ENCODE data around the gene SLC16A4.

The SLC16A4 gene

GRCh38 chr1:110360431-110360830 lies 30.4 kb downstream of the SLC16A4 start:
- TF ChIP-seq, protein P1, sequence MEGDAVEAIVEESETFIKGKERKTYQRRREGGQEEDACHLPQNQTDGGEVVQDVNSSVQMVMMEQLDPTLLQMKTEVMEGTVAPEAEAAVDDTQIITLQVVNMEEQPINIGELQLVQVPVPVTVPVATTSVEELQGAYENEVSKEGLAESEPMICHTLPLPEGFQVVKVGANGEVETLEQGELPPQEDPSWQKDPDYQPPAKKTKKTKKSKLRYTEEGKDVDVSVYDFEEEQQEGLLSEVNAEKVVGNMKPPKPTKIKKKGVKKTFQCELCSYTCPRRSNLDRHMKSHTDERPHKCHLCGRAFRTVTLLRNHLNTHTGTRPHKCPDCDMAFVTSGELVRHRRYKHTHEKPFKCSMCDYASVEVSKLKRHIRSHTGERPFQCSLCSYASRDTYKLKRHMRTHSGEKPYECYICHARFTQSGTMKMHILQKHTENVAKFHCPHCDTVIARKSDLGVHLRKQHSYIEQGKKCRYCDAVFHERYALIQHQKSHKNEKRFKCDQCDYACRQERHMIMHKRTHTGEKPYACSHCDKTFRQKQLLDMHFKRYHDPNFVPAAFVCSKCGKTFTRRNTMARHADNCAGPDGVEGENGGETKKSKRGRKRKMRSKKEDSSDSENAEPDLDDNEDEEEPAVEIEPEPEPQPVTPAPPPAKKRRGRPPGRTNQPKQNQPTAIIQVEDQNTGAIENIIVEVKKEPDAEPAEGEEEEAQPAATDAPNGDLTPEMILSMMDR (IDR thresholded peaks at IDR 0.05; ENCODE audit: control insufficient read depth, insufficient read depth, low read depth, low read length, missing control alignments), result no peak
- no peak for DNase-seq (ENCODE audit: low read depth)
- no peak overlapping the region for H3K4me3 ChIP-seq (ENCODE audit: control insufficient read depth, low read depth, low read length)

GRCh38 chr1:110356379-110356778 lies 34.4 kb downstream of the SLC16A4 start:
- no peak overlapping the region for H3K4me3 ChIP-seq (ENCODE audit: control insufficient read depth, low read depth, low read length)
- TF ChIP-seq, protein P1 (IDR thresholded peaks at IDR 0.05; ENCODE audit: control insufficient read depth, insufficient read depth, low read depth, low read length, missing control alignments), result no peak
- no peak for DNase-seq (ENCODE audit: low read depth)

DNA sequence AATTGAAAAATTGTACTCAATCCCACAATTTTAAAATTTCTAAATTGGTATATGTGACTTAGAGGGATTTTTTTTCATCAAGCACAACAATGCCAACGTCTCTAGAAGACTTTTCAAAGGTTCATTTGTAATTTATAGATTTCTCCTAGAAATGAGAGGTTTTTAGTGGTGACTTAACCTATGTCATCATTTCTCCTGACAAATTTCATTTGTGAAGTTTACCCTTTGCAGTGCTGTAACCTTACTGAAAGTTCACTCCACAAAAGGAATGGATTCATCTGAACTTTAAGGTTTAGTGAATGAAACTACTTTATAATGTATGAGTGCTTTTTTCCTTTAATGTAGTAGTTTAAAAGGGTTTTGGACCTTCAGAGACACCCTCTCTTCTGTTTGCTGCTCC lies 35.5 kb downstream of the SLC16A4 start:
- no peak for DNase-seq (ENCODE audit: low read depth)
- no peak overlapping the region for H3K4me3 ChIP-seq (ENCODE audit: control insufficient read depth, low read depth, low read length)
- TF ChIP-seq, protein P1 (IDR thresholded peaks at IDR 0.05; ENCODE audit: control insufficient read depth, insufficient read depth, low read depth, low read length, missing control alignments), result no peak

GRCh38 chr1:110350360-110350759 lies 40.5 kb downstream of the SLC16A4 start:
- TF ChIP-seq, protein P1 (IDR thresholded peaks at IDR 0.05; ENCODE audit: control insufficient read depth, insufficient read depth, low read depth, low read length, missing control alignments), result no peak
- no peak overlapping the region for H3K4me3 ChIP-seq (ENCODE audit: control insufficient read depth, low read depth, low read length)
- DNase-seq (ENCODE audit: low read depth), result no peak

DNA sequence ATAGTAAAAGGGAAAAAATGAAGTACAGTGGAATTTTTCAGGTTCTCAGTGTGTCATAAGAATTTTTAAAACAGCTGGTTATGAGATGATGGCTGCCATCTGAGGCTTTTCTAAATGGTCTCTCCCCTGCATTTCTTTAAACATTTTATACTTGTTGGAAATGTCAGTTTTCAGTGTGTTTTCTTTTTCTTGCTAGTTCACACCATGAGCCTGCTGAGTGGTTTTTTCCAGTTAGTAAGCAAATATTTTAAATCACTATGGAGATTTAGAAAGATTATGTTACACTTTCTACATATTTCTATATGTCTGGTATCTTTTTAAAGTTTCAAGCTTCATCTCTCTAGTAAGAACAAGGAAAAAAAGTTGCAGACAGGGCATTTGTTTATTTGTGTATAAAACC lies 42.1 kb downstream of the SLC16A4 start:
- no peak for DNase-seq (ENCODE audit: low read depth)
- H3K4me3 ChIP-seq (ENCODE audit: control insufficient read depth, low read depth, low read length), result no peak overlapping the region
- TF ChIP-seq, protein P1 (IDR thresholded peaks at IDR 0.05; ENCODE audit: control insufficient read depth, insufficient read depth, low read depth, low read length, missing control alignments), result no peak

DNA sequence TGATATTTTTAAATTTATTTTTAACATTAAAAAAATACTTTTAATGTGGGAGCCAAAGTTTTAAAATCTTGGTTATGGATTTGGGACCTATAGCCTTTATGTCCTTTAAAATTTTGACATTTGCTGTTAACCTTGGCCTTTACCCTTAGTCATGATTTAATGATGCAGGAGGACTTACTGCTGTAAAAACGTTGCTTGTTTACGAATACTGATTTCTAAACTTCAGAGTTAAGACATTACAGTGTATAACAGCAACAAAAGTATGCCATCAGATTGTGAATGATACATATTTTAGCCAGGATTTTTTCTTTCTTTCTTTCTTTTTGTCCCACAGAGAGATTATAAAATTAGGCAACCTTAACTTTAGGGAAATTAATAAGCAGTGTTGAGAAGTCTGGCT lies 42.8 kb downstream of the SLC16A4 start:
- H3K4me3 ChIP-seq (ENCODE audit: control insufficient read depth, low read depth, low read length), result no peak overlapping the region
- no peak for DNase-seq (ENCODE audit: low read depth)
- TF ChIP-seq, protein P1 (IDR thresholded peaks at IDR 0.05; ENCODE audit: control insufficient read depth, insufficient read depth, low read depth, low read length, missing control alignments), result no peak
